Measurements from ENCODE around the gene RBCK1.
A peak's percentile ranks its signal among the peaks of the same experiment; 100 is the strongest.

The RBCK1 gene

DNA sequence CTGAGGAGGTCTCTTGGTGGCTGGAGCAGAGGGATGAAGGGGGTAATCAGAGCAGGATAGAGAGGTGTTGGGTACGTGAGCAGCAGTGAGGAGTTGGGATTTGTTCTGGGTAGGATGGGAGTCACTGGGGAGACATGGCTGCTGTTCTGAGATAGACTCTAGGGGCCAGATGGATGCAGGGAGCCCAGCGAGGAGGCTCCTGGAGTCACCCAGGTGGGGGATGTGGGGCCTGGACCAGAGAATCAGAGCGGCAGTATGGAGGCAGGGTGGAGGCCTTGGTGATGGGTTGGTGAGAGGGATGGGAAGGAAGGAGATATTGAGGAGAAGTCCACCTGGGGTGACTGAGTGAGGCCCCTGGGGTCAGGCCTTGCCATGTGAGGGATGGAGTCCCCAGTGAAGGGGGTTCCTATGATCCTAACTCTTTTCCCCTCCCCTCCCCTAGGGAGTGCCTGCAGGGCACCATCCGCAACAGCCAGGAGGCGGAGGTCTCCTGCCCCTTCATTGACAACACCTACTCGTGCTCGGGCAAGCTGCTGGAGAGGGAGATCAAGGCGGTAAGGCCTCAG lies 13.7 kb downstream of the RBCK1 start:
- peak overlapping the region; percentile 82 for H3K27ac ChIP-seq
- no peak for TF ChIP-seq ZFX (IDR thresholded peaks at IDR 0.05)
- TF ChIP-seq, protein P1, sequence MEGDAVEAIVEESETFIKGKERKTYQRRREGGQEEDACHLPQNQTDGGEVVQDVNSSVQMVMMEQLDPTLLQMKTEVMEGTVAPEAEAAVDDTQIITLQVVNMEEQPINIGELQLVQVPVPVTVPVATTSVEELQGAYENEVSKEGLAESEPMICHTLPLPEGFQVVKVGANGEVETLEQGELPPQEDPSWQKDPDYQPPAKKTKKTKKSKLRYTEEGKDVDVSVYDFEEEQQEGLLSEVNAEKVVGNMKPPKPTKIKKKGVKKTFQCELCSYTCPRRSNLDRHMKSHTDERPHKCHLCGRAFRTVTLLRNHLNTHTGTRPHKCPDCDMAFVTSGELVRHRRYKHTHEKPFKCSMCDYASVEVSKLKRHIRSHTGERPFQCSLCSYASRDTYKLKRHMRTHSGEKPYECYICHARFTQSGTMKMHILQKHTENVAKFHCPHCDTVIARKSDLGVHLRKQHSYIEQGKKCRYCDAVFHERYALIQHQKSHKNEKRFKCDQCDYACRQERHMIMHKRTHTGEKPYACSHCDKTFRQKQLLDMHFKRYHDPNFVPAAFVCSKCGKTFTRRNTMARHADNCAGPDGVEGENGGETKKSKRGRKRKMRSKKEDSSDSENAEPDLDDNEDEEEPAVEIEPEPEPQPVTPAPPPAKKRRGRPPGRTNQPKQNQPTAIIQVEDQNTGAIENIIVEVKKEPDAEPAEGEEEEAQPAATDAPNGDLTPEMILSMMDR (conservative IDR thresholded peaks at IDR 0.05), result no peak

DNA sequence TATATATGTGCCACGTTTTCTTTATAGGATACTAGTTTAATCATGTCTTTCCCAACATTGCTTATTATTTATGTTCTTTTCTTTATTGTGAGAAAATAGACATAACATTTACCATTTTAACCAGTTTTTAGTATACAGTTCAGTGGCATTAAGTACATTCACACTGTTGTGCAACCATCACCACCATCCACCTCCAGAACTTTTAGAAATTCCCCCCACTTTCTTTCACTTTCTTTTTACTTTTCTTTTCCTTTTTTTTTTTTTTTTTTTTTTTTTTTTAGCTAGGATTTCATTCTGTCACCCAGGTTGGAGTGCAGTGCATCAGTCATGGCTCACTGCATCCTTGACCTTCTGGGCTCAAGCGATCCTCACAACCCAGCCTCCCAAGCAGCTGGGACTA lies 18.5 kb downstream of the RBCK1 start:
- H3K27ac ChIP-seq, result no peak overlapping the region
- TF ChIP-seq, protein P1 (conservative IDR thresholded peaks at IDR 0.05), result no peak
- no peak for TF ChIP-seq ZFX (IDR thresholded peaks at IDR 0.05)

DNA sequence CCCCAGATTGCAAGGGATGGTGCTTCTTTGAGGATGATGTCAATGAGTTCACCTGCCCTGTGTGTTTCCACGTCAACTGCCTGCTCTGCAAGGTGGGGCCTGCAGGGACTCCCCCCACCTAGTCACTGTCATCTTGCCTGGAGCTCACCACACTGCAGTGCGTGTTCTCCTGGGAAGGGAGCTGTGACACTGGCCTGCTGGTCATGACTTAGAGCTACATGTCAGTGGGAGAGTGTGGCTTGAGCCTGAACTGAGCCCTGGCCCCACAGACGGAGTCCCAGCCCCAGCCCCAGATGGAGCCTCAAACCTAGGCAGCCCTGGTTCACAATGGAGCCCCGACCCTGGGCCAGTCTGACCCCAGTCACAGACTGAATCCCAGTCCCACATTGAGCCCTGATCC lies 19.3 kb downstream of the RBCK1 start:
- no peak overlapping the region for H3K27ac ChIP-seq
- TF ChIP-seq, protein P1 (conservative IDR thresholded peaks at IDR 0.05), result no peak
- no peak for TF ChIP-seq ZFX (IDR thresholded peaks at IDR 0.05)

DNA sequence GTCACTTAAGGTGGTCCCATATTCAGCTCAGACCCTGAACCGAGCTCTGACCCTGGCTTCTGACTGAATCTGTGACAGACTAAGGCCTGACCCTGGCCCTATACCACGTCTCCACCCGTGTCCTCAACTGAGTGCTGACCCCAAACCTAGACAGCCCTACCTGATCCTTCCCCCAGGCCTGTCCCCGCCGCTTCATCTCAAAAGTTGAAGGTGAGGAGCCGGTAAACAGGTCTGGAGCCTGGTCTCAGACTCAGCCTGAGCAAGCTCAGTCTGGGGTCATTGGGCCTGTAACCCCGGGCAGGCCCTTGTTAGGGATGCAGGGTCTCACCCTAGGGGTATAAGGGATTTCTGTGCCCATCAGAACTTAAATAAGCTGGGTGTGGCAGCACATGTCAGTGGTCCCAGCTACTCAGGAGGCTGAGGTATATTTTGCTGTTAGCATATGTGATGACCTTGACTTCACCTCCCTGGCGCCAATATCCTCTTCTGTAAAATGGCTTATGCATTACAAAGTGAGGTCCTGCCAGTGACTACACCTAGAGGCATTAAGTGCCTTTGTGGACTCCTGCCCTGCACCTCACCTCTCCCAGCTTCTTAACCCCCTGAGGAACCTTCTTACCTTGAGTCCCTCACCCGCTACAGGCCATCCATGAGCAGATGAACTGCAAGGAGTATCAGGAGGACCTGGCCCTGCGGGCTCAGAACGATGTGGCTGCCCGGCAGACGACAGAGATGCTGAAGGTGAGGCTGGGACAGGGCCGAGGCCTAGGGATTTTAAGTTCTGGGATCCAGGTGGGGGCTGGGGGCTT lies 20.0 kb downstream of the RBCK1 start:
- no peak overlapping the region for H3K27ac ChIP-seq
- TF ChIP-seq, protein P1 (conservative IDR thresholded peaks at IDR 0.05), result no peak
- TF ChIP-seq ZFX (IDR thresholded peaks at IDR 0.05), result no peak

DNA sequence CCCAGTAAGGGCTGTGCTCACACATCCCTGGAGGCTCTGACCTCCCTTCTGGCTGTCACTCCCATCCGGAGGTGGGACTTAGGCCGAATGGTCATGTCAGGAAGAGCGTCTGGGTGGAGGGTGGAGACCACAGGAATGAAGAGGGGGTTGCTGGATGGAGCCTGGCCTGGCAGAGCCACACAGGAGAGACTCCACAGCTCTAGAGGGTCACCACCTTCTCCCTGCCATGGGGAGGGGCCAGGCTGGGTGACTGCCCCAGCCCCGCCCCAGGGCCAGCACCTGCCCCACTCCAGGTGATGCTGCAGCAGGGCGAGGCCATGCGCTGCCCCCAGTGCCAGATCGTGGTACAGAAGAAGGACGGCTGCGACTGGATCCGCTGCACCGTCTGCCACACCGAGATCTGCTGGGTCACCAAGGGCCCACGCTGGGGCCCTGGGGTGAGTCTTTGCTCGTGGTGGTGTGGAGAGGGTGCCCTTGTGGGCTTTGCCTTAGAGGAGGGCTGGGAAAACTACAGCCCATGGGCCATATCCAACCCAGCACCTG lies 20.6 kb downstream of the RBCK1 start:
- no peak overlapping the region for H3K27ac ChIP-seq
- TF ChIP-seq, protein P1 (conservative IDR thresholded peaks at IDR 0.05), result no peak
- no peak for TF ChIP-seq ZFX (IDR thresholded peaks at IDR 0.05)

DNA sequence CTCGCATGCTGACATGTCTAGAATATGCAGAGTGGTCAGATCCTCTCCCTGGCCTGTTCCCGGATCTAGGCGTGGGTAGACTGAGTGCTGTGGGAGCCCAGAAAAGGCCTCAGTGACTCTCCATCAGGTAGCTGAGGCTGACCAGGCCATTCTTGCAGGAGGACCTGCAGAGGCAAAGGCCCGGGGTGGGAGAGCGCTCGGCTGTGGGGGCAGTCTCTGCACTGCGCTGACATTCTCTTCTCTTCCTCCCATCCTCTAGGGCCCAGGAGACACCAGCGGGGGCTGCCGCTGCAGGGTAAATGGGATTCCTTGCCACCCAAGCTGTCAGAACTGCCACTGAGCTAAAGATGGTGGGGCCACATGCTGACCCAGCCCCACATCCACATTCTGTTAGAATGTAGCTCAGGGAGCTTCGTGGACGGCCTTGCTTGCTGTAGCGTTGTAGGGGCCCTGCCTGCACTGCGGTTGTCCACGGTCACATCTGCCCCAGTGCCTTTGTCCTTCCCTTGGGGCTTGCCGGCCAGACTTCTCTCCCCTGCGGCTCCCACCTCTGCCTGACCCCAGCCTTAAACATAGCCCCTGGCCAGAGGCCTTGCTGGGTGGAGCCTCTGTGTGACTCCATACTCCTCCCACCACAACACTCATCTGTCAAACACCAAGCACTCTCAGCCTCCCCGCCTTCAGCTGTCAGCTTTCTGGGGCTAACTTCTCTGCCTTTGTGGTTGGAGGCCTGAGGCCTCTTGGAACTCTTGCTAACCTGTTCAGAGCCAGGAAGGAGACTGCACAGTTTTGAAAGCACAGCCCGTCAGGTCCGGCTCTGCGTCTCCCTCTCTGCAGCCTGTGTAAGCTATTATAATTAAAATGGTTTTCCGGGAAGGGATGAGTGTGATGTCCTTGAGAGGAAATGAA lies 22.2 kb downstream of the RBCK1 start:
- no peak for TF ChIP-seq ZFX (IDR thresholded peaks at IDR 0.05)
- TF ChIP-seq, protein P1 (conservative IDR thresholded peaks at IDR 0.05), result no peak
- H3K27ac ChIP-seq, result no peak overlapping the region
